HepG2 (cell line): ENCODE measurements around the gene CAMKV. TPM values are rescaled to one million over a fixed set of nuclear protein-coding genes. Genes with fewer than 3 reads are reported as not detected.

Experiments
- ATAC-seq: fragments of 200-7000 bp; cut with Tn5 transposase; 3 replicates; pipeline ENCODE4 v1.9.1; 2020; ENCODE audit warnings: mild to moderate bottlenecking, moderate library complexity
- BruUV-seq: library from RNA; stranded (reverse); fragments of 400-500 nt; replicated peaks from 2 replicates; lab custom pipeline; 2021; lab: Mats Ljungman, UMichigan
- CTCF ChIA-PET: fragments of 300-600 bp; formaldehyde crosslinking; extraction: SDS; loops from one replicate; lab custom pipeline; 2021; ENCODE audit warnings: low total read pairs, inconsistent platforms, low intra/inter-chr PET ratio; lab: Yijun Ruan, JAX
- POLR2A ChIA-PET: fragments of 350-600 bp; sonication (Branson Sonifier 250); formaldehyde crosslinking; loops from one replicate; lab custom pipeline; 2020; ENCODE audit warnings: antibody characterized with exemption, inconsistent platforms; lab: Yijun Ruan, JAX
- DNase-seq: peaks from one replicate; pipeline ENCODE4 v3.0.0-alpha.2; 2015; ENCODE audit warnings: low spot score
- FAIRE-seq: peaks from 3 replicates; lab custom pipeline; 2011; peaks lifted over from hg19 to GRCh38; lab: Jason Lieb, UNC
- H2AFZ ChIP-seq: one replicate; pipeline ENCODE4 v1.6.1; 2011; ENCODE audit warnings: low read length, inconsistent platforms
- H3K27ac ChIP-seq: fragments of 300-600 bp; 3 replicates; pipeline ENCODE4 v1.8.0; 2011; ENCODE audit warnings: mixed run types, mild to moderate bottlenecking, mixed read lengths, low read length, inconsistent platforms; ENCODE audit not compliant: insufficient read depth; ENCODE audit errors: extremely low read length
- H3K27me3 ChIP-seq, 2 experiments: fragments of 200-600 bp in 1 of 2; 2 replicates in 1 of 2; 3 replicates in 1 of 2; pipeline versions ENCODE4 v1.6.0 to v1.8.0; 2011; ENCODE audit warnings: low read length in 2 of 2, mild to moderate bottlenecking in 2 of 2, moderate library complexity in 2 of 2, inconsistent platforms in 1 of 2; ENCODE audit not compliant: insufficient read depth in 2 of 2, control insufficient read depth in 1 of 2
- H3K36me3 ChIP-seq, 2 experiments: fragments of 200-600 bp in 1 of 2; replicated peaks in 1 of 2; 2 replicates in 1 of 2; 3 replicates in 1 of 2; pipeline versions ENCODE4 v1.5.1 to v1.8.0; 2011; ENCODE audit warnings: low read length in 2 of 2, inconsistent platforms in 1 of 2; ENCODE audit not compliant: insufficient read depth in 2 of 2, control insufficient read depth in 1 of 2
- H3K4me1 ChIP-seq: 2 replicates; pipeline ENCODE4 v1.5.1; 2012; ENCODE audit warnings: low read length, inconsistent platforms; ENCODE audit not compliant: insufficient read depth
- H3K4me2 ChIP-seq: 2 replicates; pipeline ENCODE4 v1.6.0; 2011; ENCODE audit warnings: low read depth, low read length, inconsistent platforms
- H3K4me3 ChIP-seq, 3 experiments: fragments of 200-600 bp in 1 of 3; sonication (generic), shearing (Covaris generic) in 1 of 3; replicated peaks in 1 of 3; 2 replicates each; pipeline ENCODE4 v1.5.1; 2011 to 2016; ENCODE audit warnings: low read length in 3 of 3, inconsistent platforms in 2 of 3, low read depth in 2 of 3, mild to moderate bottlenecking in 2 of 3, control low read depth in 1 of 3, mixed read lengths in 1 of 3; ENCODE audit not compliant: insufficient read depth in 1 of 3
- H3K79me2 ChIP-seq: one replicate; pipeline ENCODE4 v1.6.1; 2011; ENCODE audit warnings: low read length, inconsistent platforms; ENCODE audit not compliant: insufficient read depth
- H3K9ac ChIP-seq: 2 replicates; pipeline ENCODE4 v1.6.0; 2011; ENCODE audit warnings: mild to moderate bottlenecking, low read depth, low read length, inconsistent platforms; ENCODE audit not compliant: insufficient read depth
- H3K9me3 ChIP-seq: 2 replicates; pipeline ENCODE4 v1.5.1; 2012; ENCODE audit warnings: mild to moderate bottlenecking, low read length
- H4K20me1 ChIP-seq: 2 replicates; pipeline ENCODE4 v1.6.0; 2011; ENCODE audit warnings: inconsistent platforms, mild to moderate bottlenecking, low read length, moderate library complexity; ENCODE audit not compliant: insufficient read depth
- ATF7-NPFF ChIP-seq: sonication (generic); formaldehyde crosslinking; IDR thresholded peaks from 2 replicates; pipeline ENCODE4 v1.8.1; 2023; ENCODE audit warnings: mild to moderate bottlenecking, low read depth, missing genetic modification reagents, moderate library complexity
- MTA3 ChIP-seq: sonication (generic); formaldehyde crosslinking; IDR thresholded peaks from 2 replicates; pipeline ENCODE4 v1.4.0; 2020; ENCODE audit warnings: missing genetic modification reagents
- PTBP1 ChIP-seq: fragments of 200-400 bp; formaldehyde crosslinking; IDR thresholded peaks from 2 replicates; pipeline ENCODE4 v1.6.1; 2018; ENCODE audit warnings: low read length, low read depth; ENCODE audit not compliant: poor library complexity, severe bottlenecking
- WGBS: methylation state at CpG from one replicate; pipeline ENCODE4 v1.1.6; 2017; ENCODE audit warnings: low lambda C conversion rate; 5-methylcytosine and 5-hydroxymethylcytosine counted together
- in situ Hi-C: cut with HindIII; loops from 2 replicates; pipeline ENCODE4 v1.10.0; 2017; ENCODE audit warnings: low pct_unique_long_range_greater_than_20kb; ENCODE audit not compliant: extremely low pct_ligation_motif_present
- intact Hi-C: fragments of 100-400 bp; cut with micrococcal nuclease; formaldehyde crosslinking; loops from one replicate; pipeline ENCODE4 v1.10.0; 2022; ENCODE audit not compliant: unreplicated experiment
- polyA plus RNA-seq, 8 experiments: library from polyadenylated mRNA; depleted of rRNA in 3 of 8; stranded (reverse) in 7 of 8; unstranded in 1 of 8; fragments of >200 nt; fragmentation: Illumina TruSeq in 4 of 8; extraction: Trizol in 4 of 8; gene quantifications; 2 replicates each; pipeline versions ENCODE4 v1.2.1 to v1.2.3, GENCODE V29; 2011 to 2016; ENCODE audit warnings: low read depth in 4 of 8, missing spikeins in 1 of 8, mixed read lengths in 1 of 8; ENCODE audit not compliant: insufficient read depth in 1 of 8
- total RNA-seq, 5 experiments: library from RNA; depleted of rRNA; stranded (reverse); fragments of >200 nt; fragmentation: Illumina TruSeq; extraction: Trizol; gene quantifications; 2 replicates each; pipeline ENCODE4 v1.2.3, GENCODE V29; 2016; ENCODE audit warnings: low read depth in 1 of 5
- TF ChIP-seq, protein P1 (sequence below): sonication (generic); formaldehyde crosslinking; IDR thresholded peaks from 2 replicates; pipeline ENCODE4 v1.8.1; 2023; ENCODE audit warnings: missing genetic modification reagents, mild to moderate bottlenecking, borderline replicate concordance
- TF ChIP-seq, protein P2 (sequence below): sonication (generic); formaldehyde crosslinking; IDR thresholded peaks from 2 replicates; pipeline ENCODE4 v1.4.0; 2020; ENCODE audit warnings: mild to moderate bottlenecking, missing genetic modification reagents

The CAMKV gene
- total and polyA plus RNA-seq, 2 of the 13 experiments (the other 11 are each of a cell fraction or from before 2014, with no cell fraction given): 0.13 to 0.15 TPM

DNA sequence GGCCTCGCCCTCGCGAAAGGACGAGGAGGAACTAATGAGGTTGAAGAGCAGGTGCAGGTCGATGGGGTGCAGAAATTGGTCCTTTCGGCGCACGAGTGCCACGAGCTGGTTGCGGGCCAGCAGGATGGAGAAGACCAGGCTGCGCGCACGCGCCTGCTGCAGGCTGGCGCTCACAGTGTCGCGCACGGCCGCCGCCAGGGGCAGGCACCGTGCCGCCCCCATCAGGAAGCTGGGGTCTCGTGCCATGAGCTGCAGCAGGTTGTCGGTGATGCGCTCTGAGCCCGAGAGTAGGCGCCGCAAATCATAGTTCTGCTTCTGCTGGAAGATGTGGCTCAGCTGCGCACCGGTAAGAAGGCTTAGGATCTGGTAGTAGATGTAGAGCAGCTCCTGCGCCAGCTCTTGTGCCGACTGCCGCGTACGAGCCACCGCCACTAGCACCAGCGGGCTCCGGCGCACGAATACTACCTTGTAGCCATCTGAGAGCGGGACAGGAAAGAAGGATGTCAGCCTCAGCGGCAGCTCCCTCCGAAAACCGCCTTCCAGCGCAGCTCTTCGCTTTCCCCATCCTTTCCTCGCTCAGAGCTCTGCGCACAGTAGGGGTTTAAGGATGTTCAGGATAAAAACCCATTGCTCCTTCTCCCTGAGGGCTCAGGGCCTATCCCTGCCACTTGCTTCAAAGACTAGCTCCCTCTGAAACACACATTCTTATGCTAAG is 40.9 kb upstream of the CAMKV start:
- Histone ChIP-seq H3K4me1 (peaks cover 7% of the 10 kb centered on the region), H3K4me3 (no peak overlapping the region), H3K9ac (no peak overlapping the region), H3K4me2 (no peak overlapping the region), H4K20me1 (no peaks in the 10 kb centered on the region), H3K27ac (no peak overlapping the region), H3K36me3 (no peaks in the 10 kb centered on the region; a peak in 2 of 5 replicates), H3K9me3 (no peaks in the 10 kb centered on the region)
- CTCF ChIA-PET: no interaction called here
- in situ Hi-C loops: no loop called here
- ATAC-seq: no peak
- FAIRE-seq: no peak
- BruUV-seq: no TSS peak
- TF ChIP-seq PTBP1: no peak
- TF ChIP-seq ATF7-NPFF: no peak
- TF ChIP-seq, protein P1, sequence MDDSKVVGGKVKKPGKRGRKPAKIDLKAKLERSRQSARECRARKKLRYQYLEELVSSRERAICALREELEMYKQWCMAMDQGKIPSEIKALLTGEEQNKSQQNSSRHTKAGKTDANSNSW (CRISPR knock-in tag): no peak
- TF ChIP-seq, protein P2, sequence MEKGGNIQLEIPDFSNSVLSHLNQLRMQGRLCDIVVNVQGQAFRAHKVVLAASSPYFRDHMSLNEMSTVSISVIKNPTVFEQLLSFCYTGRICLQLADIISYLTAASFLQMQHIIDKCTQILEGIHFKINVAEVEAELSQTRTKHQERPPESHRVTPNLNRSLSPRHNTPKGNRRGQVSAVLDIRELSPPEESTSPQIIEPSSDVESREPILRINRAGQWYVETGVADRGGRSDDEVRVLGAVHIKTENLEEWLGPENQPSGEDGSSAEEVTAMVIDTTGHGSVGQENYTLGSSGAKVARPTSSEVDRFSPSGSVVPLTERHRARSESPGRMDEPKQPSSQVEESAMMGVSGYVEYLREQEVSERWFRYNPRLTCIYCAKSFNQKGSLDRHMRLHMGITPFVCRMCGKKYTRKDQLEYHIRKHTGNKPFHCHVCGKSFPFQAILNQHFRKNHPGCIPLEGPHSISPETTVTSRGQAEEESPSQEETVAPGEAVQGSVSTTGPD (CRISPR knock-in tag): no peak
- no peak for TF ChIP-seq MTA3 (CRISPR knock-in tag)
- TF ChIP-seq, all 625 proteins: peak for 0
- POLR2A ChIA-PET: no interaction called here
- Histone ChIP-seq H2AFZ (no peak overlapping the region), H3K79me2 (no peaks in the 10 kb centered on the region), H3K27me3 (no peaks in the 10 kb centered on the region)
- no peak for DNase-seq
- 96% methylated on average over 26 of the region's 48 CpGs for WGBS
- intact Hi-C loops: no loop called here
